Progenitor cell of endocrine pancreas (in vitro differentiated cells): ENCODE measurements around the gene MAML3. TPM values are rescaled to one million over a fixed set of nuclear protein-coding genes. Genes with fewer than 3 reads are reported as not detected.

Experiments used
- DNase-seq: peaks from one replicate; pipeline ENCODE4 v3.0.0; 2021; ENCODE audit warnings: low spot score; ENCODE audit not compliant: unreplicated experiment
- H3K27ac Mint-ChIP-seq: 2 replicates; pipeline ENCODE4 v1.8.0; 2021; ENCODE audit warnings: mild to moderate bottlenecking, moderate library complexity, mixed read lengths
- H3K27me3 Mint-ChIP-seq: 2 replicates; pipeline ENCODE4 v1.8.0; 2021; ENCODE audit warnings: mixed read lengths
- H3K36me3 Mint-ChIP-seq: 2 replicates; pipeline ENCODE4 v1.8.0; 2022; ENCODE audit warnings: mixed read lengths; ENCODE audit not compliant: insufficient read depth
- H3K4me1 Mint-ChIP-seq: 2 replicates; pipeline ENCODE4 v1.8.0; 2021; ENCODE audit warnings: low read depth, mixed read lengths
- H3K4me3 Mint-ChIP-seq: 2 replicates; pipeline ENCODE4 v1.8.0; 2021; ENCODE audit warnings: low read depth, mild to moderate bottlenecking, moderate library complexity, mixed read lengths
- H3K9me3 Mint-ChIP-seq: 2 replicates; pipeline ENCODE4 v1.8.0; 2021; ENCODE audit warnings: low read depth, mixed read lengths
- CTCF ChIP-seq: fragments of 200-600 bp; sonication (generic); IDR thresholded peaks from one replicate; pipeline ENCODE4 v1.5.0; 2021; ENCODE audit warnings: antibody characterized with exemption, mild to moderate bottlenecking; ENCODE audit not compliant: unreplicated experiment
- total RNA-seq: library from RNA; stranded (reverse); gene quantifications from 2 replicates; pipeline ENCODE4 v1.2.1, GENCODE V29; 2021

Gene MAML3
- total RNA-seq, 1 donor from 2014 or later: 48.5 TPM

GRCh38 chr4:140065393-140065792, 88.6 kb downstream of the MAML3 start:
- no peak overlapping the region for H3K27ac Mint-ChIP-seq
- peaks cover 39% of the 10 kb centered on the region for H3K4me1 Mint-ChIP-seq
- H3K36me3 Mint-ChIP-seq: no peaks in the 10 kb centered on the region
- no peak for DNase-seq
- no peak overlapping the region for H3K4me3 Mint-ChIP-seq
- no peak for TF ChIP-seq CTCF
- H3K27me3 Mint-ChIP-seq: no peaks in the 10 kb centered on the region
- H3K9me3 Mint-ChIP-seq: no peaks in the 10 kb centered on the region

- Mint-ChIP-seq H3K4me1 (peaks cover 38% of the 10 kb centered on the region), H3K27me3 (no peaks in the 10 kb centered on the region), H3K4me3 (no peak overlapping the region), H3K9me3 (no peaks in the 10 kb centered on the region), H3K27ac (no peak overlapping the region), H3K36me3 (no peaks in the 10 kb centered on the region)
- no peak for DNase-seq
- TF ChIP-seq CTCF: no peak
Observed at GRCh38 chr4:140061659-140062289, 92.2 kb downstream of the MAML3 start.

GRCh38 chr4:140061194-140061593, 92.8 kb downstream of the MAML3 start:
- TF ChIP-seq CTCF: no peak
- Mint-ChIP-seq H3K4me3 (no peak overlapping the region), H3K27ac (no peak overlapping the region), H3K36me3 (no peaks in the 10 kb centered on the region), H3K9me3 (no peaks in the 10 kb centered on the region), H3K27me3 (no peaks in the 10 kb centered on the region), H3K4me1 (peaks cover 35% of the 10 kb centered on the region)
- no peak for DNase-seq

- Mint-ChIP-seq H3K27me3 (no peaks in the 10 kb centered on the region), H3K4me3 (no peak overlapping the region), H3K36me3 (peaks cover 2% of the 10 kb centered on the region), H3K27ac (no peak overlapping the region), H3K4me1 (peaks cover 31% of the 10 kb centered on the region), H3K9me3 (no peaks in the 10 kb centered on the region)
- no peak for DNase-seq
- no peak for TF ChIP-seq CTCF
Observed at GRCh38 chr4:140059159-140059558, 94.8 kb downstream of the MAML3 start.

- Mint-ChIP-seq H3K4me1 (peaks cover 38% of the 10 kb centered on the region), H3K9me3 (no peaks in the 10 kb centered on the region)
Observed at GRCh38 chr4:140057701-140058100, 96.3 kb downstream of the MAML3 start.

More at GRCh38 chr4:140057701-140058100, 96.3 kb downstream of the MAML3 start:
- no peak overlapping the region for H3K27ac Mint-ChIP-seq
- peaks cover 2% of the 10 kb centered on the region for H3K36me3 Mint-ChIP-seq
- TF ChIP-seq CTCF: no peak
- no peaks in the 10 kb centered on the region for H3K27me3 Mint-ChIP-seq
- DNase-seq: no peak
- H3K4me3 Mint-ChIP-seq: no peak overlapping the region
